Liver (tissue), 3 donors: Measurements from ENCODE around the gene NPAS2.
A peak's percentile ranks its signal among the peaks of the same experiment; 100 is the strongest.

Experiments
- EGR1 ChIP-seq, 2 donors: IDR thresholded peaks; 2 replicates each; pipeline ENCODE4 v1.6.1; 2016 to 2018; ENCODE audit warnings: antibody characterized with exemption in 2 of 2, low read depth in 2 of 2
- FOXA1 ChIP-seq: IDR thresholded peaks from 2 replicates; pipeline ENCODE4 v1.6.1; 2016; ENCODE audit warnings: antibody characterized with exemption
- GABPA ChIP-seq, 2 donors: IDR thresholded peaks in 1 of 2; conservative IDR thresholded peaks in 1 of 2; 2 replicates each; pipeline ENCODE4 v1.6.1; 2016; ENCODE audit warnings: antibody characterized with exemption in 2 of 2, mild to moderate bottlenecking in 1 of 2, moderate library complexity in 1 of 2
- JUND ChIP-seq, 2 donors: IDR thresholded peaks; 2 replicates each; pipeline ENCODE4 v1.6.1; 2016; ENCODE audit warnings: antibody characterized with exemption in 2 of 2
- RAD21 ChIP-seq, 2 donors: IDR thresholded peaks; 2 replicates each; pipeline ENCODE4 v1.6.1; 2016; ENCODE audit warnings: antibody characterized with exemption in 2 of 2, mild to moderate bottlenecking in 2 of 2
- REST ChIP-seq: IDR thresholded peaks from 2 replicates; pipeline ENCODE4 v1.6.1; 2016; ENCODE audit warnings: antibody characterized with exemption, mild to moderate bottlenecking
- SP1 ChIP-seq: IDR thresholded peaks from 2 replicates; pipeline ENCODE4 v1.6.1; 2018; ENCODE audit warnings: antibody characterized with exemption, mild to moderate bottlenecking
- TAF1 ChIP-seq: conservative IDR thresholded peaks from 2 replicates; pipeline ENCODE4 v1.6.1; 2016; ENCODE audit warnings: antibody characterized with exemption, mild to moderate bottlenecking
- YY1 ChIP-seq: IDR thresholded peaks from 2 replicates; pipeline ENCODE4 v1.6.1; 2016; ENCODE audit warnings: antibody characterized with exemption, mild to moderate bottlenecking
- TF ChIP-seq, protein P1 (sequence below): IDR thresholded peaks from 2 replicates; pipeline ENCODE4 v1.6.1; 2016; ENCODE audit warnings: antibody characterized with exemption
- TF ChIP-seq, protein P2 (sequence below): fragments of 150-350 bp; IDR thresholded peaks from 2 replicates; pipeline ENCODE4 v1.5.1; 2017; ENCODE audit warnings: improper control_type of control experiment, low read depth, low read length; ENCODE audit not compliant: missing input control
- donor health status: healthy.
- donor health status: healthy.

DNA sequence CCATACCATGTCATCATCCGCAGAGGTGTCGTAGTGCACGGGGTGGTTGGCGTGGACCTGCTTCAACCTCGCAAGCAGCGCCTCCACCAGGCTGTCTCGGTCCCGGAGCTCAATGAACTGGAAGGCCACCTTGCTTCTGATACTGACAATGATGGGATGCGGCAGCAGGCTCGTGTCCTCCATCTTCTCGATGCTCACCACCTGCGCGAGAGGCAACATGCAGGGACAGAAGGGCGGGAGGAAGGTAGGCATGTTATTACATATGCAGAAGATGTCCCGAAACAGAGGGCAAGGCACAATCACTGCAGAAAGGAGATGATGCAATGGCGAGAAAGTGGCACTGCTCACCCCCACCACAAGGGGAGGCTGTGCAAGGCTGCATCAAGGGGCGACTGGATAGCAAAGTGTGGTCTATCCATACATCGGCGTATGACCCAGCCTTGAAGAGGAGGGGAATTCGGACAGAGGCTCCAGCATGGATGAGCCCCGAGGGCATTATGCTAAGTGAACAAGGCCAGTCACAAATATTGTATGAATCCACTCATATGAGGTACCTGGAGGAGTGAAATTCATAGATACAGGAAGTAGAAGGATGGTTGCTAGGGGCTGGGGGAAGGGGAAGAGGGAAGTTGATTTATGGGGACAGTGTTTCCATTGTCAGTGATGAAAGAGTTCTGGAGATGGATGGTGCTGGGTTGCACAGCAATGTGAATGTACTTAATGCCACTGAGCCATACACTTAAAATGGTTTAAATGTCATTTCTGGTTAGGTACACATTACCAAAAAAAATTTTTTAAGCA, 218.7 kb downstream of the NPAS2 start:
- TF ChIP-seq, protein P1, sequence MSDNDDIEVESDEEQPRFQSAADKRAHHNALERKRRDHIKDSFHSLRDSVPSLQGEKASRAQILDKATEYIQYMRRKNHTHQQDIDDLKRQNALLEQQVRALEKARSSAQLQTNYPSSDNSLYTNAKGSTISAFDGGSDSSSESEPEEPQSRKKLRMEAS = no peak
- no peak for TF ChIP-seq JUND (IDR thresholded peaks at IDR 0.05)
- TF ChIP-seq RAD21 (IDR thresholded peaks at IDR 0.05) = peak; percentile 59 to 82
- TF ChIP-seq, protein P2, sequence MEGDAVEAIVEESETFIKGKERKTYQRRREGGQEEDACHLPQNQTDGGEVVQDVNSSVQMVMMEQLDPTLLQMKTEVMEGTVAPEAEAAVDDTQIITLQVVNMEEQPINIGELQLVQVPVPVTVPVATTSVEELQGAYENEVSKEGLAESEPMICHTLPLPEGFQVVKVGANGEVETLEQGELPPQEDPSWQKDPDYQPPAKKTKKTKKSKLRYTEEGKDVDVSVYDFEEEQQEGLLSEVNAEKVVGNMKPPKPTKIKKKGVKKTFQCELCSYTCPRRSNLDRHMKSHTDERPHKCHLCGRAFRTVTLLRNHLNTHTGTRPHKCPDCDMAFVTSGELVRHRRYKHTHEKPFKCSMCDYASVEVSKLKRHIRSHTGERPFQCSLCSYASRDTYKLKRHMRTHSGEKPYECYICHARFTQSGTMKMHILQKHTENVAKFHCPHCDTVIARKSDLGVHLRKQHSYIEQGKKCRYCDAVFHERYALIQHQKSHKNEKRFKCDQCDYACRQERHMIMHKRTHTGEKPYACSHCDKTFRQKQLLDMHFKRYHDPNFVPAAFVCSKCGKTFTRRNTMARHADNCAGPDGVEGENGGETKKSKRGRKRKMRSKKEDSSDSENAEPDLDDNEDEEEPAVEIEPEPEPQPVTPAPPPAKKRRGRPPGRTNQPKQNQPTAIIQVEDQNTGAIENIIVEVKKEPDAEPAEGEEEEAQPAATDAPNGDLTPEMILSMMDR = peak; percentile 52
- no peak for TF ChIP-seq TAF1
- no peak for TF ChIP-seq YY1
- no peak for TF ChIP-seq EGR1 (IDR thresholded peaks at IDR 0.05; ENCODE audit: low read depth in 2 of 2)
- no peak for TF ChIP-seq GABPA (IDR thresholded peaks at IDR 0.05 in 1 of 2, conservative IDR thresholded peaks at IDR 0.05 in 1 of 2)
- TF ChIP-seq SP1 = no peak
- TF ChIP-seq FOXA1 = no peak
- no peak for TF ChIP-seq REST
